ENCODE data around the gene DOCK9. TPM values are rescaled to one million over a fixed set of nuclear protein-coding genes. Genes with fewer than 3 reads are reported as not detected.

DOCK9 gene
- total and polyA plus RNA-seq, 9 of the 15 experiments (the other 6 are each of a cell fraction or from before 2014, with no cell fraction given): 3.5 to 25.3 (median 16.7) TPM

GRCh38 chr13:98966019-98966418 is 11.8 kb downstream of the DOCK9 start:
- H4K20me1 ChIP-seq (replicated peaks; ENCODE audit: control insufficient read depth, insufficient read depth, low read length): no peaks in the 10 kb centered on the region
- POLR2A ChIA-PET: interaction anchor here (0.6 kb wide), 1 partner anchor 148 kb away, joined by 3 read pairs; no protein-coding TSS in a partner anchor
- H3K79me2 ChIP-seq (ENCODE audit: control insufficient read depth, insufficient read depth, low read length): 0 out of 3 replicates have a peak, but pooled peaks cover under 1% of the 10 kb centered on the region
- no peak overlapping the region for H3K4me3 ChIP-seq
- no peak for FAIRE-seq
- H3K9me3 ChIP-seq (replicated peaks; ENCODE audit: control insufficient read depth, insufficient read depth, low read depth, low read length): no peaks in the 10 kb centered on the region
- H3K9ac ChIP-seq (ENCODE audit: insufficient read depth in 1 of 2, low read depth in 2 of 2, low read length in 2 of 2): no peak overlapping the region
- WGBS (ENCODE audit: insufficient coverage, low coverage, missing lambda C conversion rate): 79% methylated on average over 10 of the region's 11 CpGs
- ATAC-seq: no peak
- in situ Hi-C loops (cut with MboI): no loop called here
- DNase-seq (ENCODE audit: extremely low read depth in 1 of 4, low spot score in 3 of 4): no peak
- H3K36me3 ChIP-seq (ENCODE audit: control insufficient read depth, insufficient read depth, low read length): no peaks in the 10 kb centered on the region
- H2AFZ ChIP-seq (ENCODE audit: low read depth, low read length): no peak overlapping the region
- CTCF ChIA-PET (ENCODE audit: low intra/inter-chr PET ratio): no interaction called here
- TF ChIP-seq ZNF77 (CRISPR knock-in tag; IDR thresholded peaks at IDR 0.05) (no peak), EP300 (IDR thresholded peaks at IDR 0.05; ENCODE audit: low read length) (no peak), SMAD3 (CRISPR knock-in tag; conservative IDR thresholded peaks at IDR 0.05) (no peak), CAMTA2 (CRISPR knock-in tag; conservative IDR thresholded peaks at IDR 0.05) (no peak), ARHGAP35 (IDR thresholded peaks at IDR 0.05; ENCODE audit: partially characterized antibody) (no peak), ZNF253 (CRISPR knock-in tag; conservative IDR thresholded peaks at IDR 0.05) (no peak), ZNF766 (CRISPR knock-in tag; conservative IDR thresholded peaks at IDR 0.05) (no peak), SREBF1 (IDR thresholded peaks at IDR 0.05; ENCODE audit: borderline replicate concordance, low read depth, low read length) (no peak), E2F3 (CRISPR knock-in tag; IDR thresholded peaks at IDR 0.05) (no peak), ZNF644 (tag; IDR thresholded peaks at IDR 0.05; ENCODE audit: low read depth) (no peak), CEBPZ (IDR thresholded peaks at IDR 0.05; ENCODE audit: borderline replicate concordance, low read depth, low read length) (no peak), ATF6 (CRISPR knock-in tag; IDR thresholded peaks at IDR 0.05) (no peak)
- H3K27ac ChIP-seq (ENCODE audit: extremely low read depth, low read depth, low read length): no peak overlapping the region
- no peaks in the 10 kb centered on the region for H3K9me1 ChIP-seq (ENCODE audit: control insufficient read depth, insufficient read depth, low read length)
- H3K27me3 ChIP-seq (ENCODE audit: control insufficient read depth in 2 of 2, insufficient read depth in 2 of 2, low read length in 2 of 2): no peaks in the 10 kb centered on the region
- H3K4me1 ChIP-seq (replicated peaks in 1 of 2; ENCODE audit: control insufficient read depth in 2 of 2, insufficient read depth in 2 of 2, low read length in 2 of 2): peaks cover 6 to 7% of the 10 kb centered on the region in 2 experiments; a peak in 2 of 5 replicates
- no TSS peak for BruUV-seq (replicated peaks)
- intact Hi-C loops (cut with micrococcal nuclease): no loop called here
- no peak overlapping the region for H3K4me2 ChIP-seq (ENCODE audit: insufficient read depth, low read length)

Measured in K562 (cell line).